DND-41 (cell line): ENCODE measurements around the gene CABP4.

Experiments
- EZH2 ChIP-seq: IDR thresholded peaks from 3 replicates; pipeline ENCODE4 v1.6.1; 2012; ENCODE audit warnings: borderline replicate concordance, low read depth, mild to moderate bottlenecking, moderate library complexity, low read length, inconsistent platforms; ENCODE audit not compliant: severe bottlenecking
- TF ChIP-seq, protein P1 (sequence below): IDR thresholded peaks from 2 replicates; pipeline ENCODE4 v1.5.1; 2012; ENCODE audit warnings: borderline replicate concordance, low read length, moderate library complexity, mild to moderate bottlenecking; ENCODE audit not compliant: poor library complexity, severe bottlenecking; ENCODE audit errors: extremely low read depth

DNA sequence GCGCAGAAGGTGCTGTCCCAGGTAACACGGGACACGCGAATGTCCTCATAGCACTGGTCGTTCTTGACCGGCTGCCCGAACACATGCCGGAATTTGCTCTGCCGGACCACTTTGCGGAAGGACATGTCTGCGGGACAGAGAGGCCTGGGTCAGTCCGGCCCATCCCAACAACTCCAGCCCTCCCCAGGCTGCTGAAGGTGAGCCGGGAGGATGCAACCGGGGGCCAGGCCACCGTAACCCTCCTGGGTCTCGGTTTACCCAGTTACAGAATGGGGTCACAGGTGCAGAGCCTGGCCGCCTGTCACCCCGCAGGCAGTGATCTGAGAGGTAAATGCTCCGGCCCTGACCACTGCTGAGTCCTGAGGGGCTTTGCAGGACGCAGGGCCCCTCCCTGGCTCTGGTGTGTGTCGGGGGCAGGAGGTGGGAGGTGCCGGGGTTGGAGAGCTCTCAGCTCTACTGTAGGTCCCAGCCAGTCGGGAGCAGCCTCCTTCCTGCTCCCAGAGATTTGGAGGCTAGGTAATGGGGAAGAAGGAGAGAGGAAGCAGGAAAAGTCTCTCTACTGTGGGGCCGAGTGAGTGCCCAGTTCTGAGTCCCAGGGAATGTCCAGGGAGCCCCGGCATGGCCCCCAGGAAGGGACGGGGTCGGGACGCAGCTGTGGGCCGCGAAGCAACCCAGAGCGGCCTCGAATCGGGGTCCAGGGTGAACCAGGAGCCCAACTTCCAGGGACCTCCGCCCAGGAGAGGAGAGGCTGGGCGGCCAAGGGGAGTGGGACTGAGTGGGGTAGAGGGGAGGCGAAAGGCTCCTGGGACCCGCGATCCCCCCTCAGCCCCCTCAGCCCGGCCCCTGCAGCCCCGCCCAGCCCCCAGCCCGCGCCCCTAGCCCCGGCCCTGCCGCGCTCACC is 12.4 kb upstream of the CABP4 start:
- TF ChIP-seq, protein P1, sequence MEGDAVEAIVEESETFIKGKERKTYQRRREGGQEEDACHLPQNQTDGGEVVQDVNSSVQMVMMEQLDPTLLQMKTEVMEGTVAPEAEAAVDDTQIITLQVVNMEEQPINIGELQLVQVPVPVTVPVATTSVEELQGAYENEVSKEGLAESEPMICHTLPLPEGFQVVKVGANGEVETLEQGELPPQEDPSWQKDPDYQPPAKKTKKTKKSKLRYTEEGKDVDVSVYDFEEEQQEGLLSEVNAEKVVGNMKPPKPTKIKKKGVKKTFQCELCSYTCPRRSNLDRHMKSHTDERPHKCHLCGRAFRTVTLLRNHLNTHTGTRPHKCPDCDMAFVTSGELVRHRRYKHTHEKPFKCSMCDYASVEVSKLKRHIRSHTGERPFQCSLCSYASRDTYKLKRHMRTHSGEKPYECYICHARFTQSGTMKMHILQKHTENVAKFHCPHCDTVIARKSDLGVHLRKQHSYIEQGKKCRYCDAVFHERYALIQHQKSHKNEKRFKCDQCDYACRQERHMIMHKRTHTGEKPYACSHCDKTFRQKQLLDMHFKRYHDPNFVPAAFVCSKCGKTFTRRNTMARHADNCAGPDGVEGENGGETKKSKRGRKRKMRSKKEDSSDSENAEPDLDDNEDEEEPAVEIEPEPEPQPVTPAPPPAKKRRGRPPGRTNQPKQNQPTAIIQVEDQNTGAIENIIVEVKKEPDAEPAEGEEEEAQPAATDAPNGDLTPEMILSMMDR = no peak
- no peak for TF ChIP-seq EZH2
